ENCODE data around the gene CAMTA1.

CAMTA1 gene

DNA sequence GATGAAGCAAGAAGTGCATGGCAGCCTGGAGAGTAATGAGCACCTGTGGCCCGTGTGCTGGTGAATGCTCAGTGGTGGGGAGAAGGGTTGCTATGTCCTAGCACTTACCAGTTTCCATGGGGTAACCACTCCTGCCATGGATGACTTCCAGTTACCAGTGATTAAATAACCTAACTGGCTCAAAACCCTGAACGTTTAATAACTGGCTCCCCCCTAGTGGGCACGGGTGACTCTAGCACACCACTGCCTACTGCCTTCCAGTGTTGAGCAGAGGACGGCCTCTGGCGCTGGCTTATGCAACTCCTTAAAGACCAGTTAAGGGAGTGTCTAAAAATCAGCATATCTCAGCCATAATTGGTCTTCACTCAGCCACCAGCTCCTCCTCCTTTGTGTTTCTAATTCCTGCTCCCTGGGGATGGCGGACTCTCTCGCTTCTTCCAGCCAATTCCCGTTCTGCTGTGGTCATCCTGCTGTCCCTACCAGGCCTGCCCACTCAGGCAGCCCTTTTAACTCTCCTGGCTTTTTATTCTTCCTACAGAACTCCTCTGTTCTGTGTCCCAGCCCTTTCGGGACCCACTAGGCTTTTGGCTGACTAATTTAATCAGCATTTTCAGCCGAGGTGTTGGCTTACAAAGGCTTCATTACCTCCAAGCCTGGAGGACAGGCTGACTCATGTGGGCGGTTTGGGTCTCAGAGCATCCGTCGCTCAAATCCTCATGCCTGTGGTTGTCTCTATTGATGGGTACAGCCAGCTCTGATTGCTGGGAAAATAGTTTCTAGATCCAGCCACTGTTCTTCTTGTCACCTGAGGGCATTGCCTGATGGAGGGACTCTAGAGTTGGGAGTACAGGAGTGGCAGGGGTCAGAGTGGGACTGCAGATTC lies 332.4 kb downstream of the CAMTA1 start (continued):
- TF ChIP-seq ZNF354C (tag by site-specific recombination; IDR thresholded peaks at IDR 0.05; ENCODE audit: borderline replicate concordance, low read depth) (no peak), ZNF138 (tag by site-specific recombination; IDR thresholded peaks at IDR 0.05; ENCODE audit: borderline replicate concordance) (no peak), HOXC10 (CRISPR knock-in tag; IDR thresholded peaks at IDR 0.05) (no peak), KLF16 (tag by site-specific recombination; IDR thresholded peaks at IDR 0.05) (no peak), ZNF670 (tag by site-specific recombination; IDR thresholded peaks at IDR 0.05; ENCODE audit: low read depth) (no peak), TCF7L2 (IDR thresholded peaks at IDR 0.05; ENCODE audit: borderline replicate concordance, low read depth, low read length) (no peak), ZNF266 (tag by site-specific recombination; IDR thresholded peaks at IDR 0.05; ENCODE audit: low read depth) (no peak), ZNF155 (tag by site-specific recombination; IDR thresholded peaks at IDR 0.05) (no peak), ZNF585B (tag by site-specific recombination; IDR thresholded peaks at IDR 0.05) (no peak), ZBTB10 (tag by site-specific recombination; IDR thresholded peaks at IDR 0.05) (no peak), ZNF404 (tag by site-specific recombination; IDR thresholded peaks at IDR 0.05) (no peak), ZBTB1 (tag by site-specific recombination; IDR thresholded peaks at IDR 0.05) (no peak), SETDB1 (IDR thresholded peaks at IDR 0.05; ENCODE audit: insufficient read length, low read length) (no peak), ZNF362 (tag by site-specific recombination; IDR thresholded peaks at IDR 0.05) (no peak), ZSCAN16 (tag by site-specific recombination; IDR thresholded peaks at IDR 0.05) (no peak), ZNF324 (tag by site-specific recombination; IDR thresholded peaks at IDR 0.05) (0 out of 2 replicates have a peak, but pooled peaks have one; percentile 55), ZNF521 (tag by site-specific recombination; IDR thresholded peaks at IDR 0.05) (no peak), ZNF658 (tag by site-specific recombination; IDR thresholded peaks at IDR 0.05) (no peak), ZNF169 (tag by site-specific recombination; IDR thresholded peaks at IDR 0.05) (no peak)
- TF ChIP-seq, protein P1, sequence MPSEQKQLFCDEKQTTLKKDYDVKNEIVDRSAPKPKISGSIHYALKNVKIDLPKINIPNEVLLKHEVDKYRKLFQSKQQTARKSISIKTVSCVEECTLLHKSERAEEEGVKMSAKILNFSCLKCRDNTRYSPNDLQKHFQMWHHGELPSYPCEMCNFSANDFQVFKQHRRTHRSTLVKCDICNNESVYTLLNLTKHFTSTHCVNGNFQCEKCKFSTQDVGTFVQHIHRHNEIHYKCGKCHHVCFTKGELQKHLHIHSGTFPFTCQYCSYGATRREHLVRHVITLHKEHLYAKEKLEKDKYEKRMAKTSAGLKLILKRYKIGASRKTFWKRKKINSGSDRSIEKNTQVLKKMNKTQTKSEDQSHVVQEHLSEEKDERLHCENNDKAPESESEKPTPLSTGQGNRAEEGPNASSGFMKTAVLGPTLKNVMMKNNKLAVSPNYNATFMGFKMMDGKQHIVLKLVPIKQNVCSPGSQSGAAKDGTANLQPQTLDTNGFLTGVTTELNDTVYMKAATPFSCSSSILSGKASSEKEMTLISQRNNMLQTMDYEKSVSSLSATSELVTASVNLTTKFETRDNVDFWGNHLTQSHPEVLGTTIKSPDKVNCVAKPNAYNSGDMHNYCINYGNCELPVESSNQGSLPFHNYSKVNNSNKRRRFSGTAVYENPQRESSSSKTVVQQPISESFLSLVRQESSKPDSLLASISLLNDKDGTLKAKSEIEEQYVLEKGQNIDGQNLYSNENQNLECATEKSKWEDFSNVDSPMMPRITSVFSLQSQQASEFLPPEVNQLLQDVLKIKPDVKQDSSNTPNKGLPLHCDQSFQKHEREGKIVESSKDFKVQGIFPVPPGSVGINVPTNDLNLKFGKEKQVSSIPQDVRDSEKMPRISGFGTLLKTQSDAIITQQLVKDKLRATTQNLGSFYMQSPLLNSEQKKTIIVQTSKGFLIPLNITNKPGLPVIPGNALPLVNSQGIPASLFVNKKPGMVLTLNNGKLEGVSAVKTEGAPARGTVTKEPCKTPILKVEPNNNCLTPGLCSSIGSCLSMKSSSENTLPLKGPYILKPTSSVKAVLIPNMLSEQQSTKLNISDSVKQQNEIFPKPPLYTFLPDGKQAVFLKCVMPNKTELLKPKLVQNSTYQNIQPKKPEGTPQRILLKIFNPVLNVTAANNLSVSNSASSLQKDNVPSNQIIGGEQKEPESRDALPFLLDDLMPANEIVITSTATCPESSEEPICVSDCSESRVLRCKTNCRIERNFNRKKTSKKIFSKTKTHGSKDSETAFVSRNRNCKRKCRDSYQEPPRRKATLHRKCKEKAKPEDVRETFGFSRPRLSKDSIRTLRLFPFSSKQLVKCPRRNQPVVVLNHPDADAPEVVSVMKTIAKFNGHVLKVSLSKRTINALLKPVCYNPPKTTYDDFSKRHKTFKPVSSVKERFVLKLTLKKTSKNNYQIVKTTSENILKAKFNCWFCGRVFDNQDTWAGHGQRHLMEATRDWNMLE (tag by site-specific recombination; conservative IDR thresholded peaks at IDR 0.05; ENCODE audit: low read depth) = 0 out of 2 replicates have a peak, but pooled peaks have one; percentile 31
- TF ChIP-seq, protein P2, sequence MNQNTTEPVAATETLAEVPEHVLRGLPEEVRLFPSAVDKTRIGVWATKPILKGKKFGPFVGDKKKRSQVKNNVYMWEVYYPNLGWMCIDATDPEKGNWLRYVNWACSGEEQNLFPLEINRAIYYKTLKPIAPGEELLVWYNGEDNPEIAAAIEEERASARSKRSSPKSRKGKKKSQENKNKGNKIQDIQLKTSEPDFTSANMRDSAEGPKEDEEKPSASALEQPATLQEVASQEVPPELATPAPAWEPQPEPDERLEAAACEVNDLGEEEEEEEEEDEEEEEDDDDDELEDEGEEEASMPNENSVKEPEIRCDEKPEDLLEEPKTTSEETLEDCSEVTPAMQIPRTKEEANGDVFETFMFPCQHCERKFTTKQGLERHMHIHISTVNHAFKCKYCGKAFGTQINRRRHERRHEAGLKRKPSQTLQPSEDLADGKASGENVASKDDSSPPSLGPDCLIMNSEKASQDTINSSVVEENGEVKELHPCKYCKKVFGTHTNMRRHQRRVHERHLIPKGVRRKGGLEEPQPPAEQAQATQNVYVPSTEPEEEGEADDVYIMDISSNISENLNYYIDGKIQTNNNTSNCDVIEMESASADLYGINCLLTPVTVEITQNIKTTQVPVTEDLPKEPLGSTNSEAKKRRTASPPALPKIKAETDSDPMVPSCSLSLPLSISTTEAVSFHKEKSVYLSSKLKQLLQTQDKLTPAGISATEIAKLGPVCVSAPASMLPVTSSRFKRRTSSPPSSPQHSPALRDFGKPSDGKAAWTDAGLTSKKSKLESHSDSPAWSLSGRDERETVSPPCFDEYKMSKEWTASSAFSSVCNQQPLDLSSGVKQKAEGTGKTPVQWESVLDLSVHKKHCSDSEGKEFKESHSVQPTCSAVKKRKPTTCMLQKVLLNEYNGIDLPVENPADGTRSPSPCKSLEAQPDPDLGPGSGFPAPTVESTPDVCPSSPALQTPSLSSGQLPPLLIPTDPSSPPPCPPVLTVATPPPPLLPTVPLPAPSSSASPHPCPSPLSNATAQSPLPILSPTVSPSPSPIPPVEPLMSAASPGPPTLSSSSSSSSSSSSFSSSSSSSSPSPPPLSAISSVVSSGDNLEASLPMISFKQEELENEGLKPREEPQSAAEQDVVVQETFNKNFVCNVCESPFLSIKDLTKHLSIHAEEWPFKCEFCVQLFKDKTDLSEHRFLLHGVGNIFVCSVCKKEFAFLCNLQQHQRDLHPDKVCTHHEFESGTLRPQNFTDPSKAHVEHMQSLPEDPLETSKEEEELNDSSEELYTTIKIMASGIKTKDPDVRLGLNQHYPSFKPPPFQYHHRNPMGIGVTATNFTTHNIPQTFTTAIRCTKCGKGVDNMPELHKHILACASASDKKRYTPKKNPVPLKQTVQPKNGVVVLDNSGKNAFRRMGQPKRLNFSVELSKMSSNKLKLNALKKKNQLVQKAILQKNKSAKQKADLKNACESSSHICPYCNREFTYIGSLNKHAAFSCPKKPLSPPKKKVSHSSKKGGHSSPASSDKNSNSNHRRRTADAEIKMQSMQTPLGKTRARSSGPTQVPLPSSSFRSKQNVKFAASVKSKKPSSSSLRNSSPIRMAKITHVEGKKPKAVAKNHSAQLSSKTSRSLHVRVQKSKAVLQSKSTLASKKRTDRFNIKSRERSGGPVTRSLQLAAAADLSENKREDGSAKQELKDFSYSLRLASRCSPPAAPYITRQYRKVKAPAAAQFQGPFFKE (tag by site-specific recombination; IDR thresholded peaks at IDR 0.05; ENCODE audit: borderline replicate concordance) = no peak
- TF ChIP-seq, protein P3, sequence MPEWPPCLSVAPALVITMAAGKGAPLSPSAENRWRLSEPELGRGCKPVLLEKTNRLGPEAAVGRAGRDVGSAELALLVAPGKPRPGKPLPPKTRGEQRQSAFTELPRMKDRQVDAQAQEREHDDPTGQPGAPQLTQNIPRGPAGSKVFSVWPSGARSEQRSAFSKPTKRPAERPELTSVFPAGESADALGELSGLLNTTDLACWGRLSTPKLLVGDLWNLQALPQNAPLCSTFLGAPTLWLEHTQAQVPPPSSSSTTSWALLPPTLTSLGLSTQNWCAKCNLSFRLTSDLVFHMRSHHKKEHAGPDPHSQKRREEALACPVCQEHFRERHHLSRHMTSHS (tag by site-specific recombination; IDR thresholded peaks at IDR 0.05) = no peak

Data from HEK293 (cell line).